Tibial artery (tissue), 4 donors: ENCODE data around the gene CCDC27.

Experiments used
- DNase-seq, 2 donors: peaks; one replicate each; pipeline ENCODE4 v3.0.0-alpha.2; 2019
- H3K27ac ChIP-seq, 2 donors: fragments of 200-600 bp; sonication (generic) in 1 of 2; 1 replicate in 1 of 2; 2 replicates in 1 of 2; pipeline ENCODE4 v1.5.1; 2018 to 2019; ENCODE audit warnings: mild to moderate bottlenecking in 1 of 2
- H3K27me3 ChIP-seq, 2 donors: fragments of 200-600 bp; sonication (generic) in 1 of 2; one replicate each; pipeline versions ENCODE4 v1.5.1 to v1.6.0; 2016 to 2019
- H3K36me3 ChIP-seq, 3 donors: fragments of 200-600 bp; sonication (generic) in 2 of 3; one replicate each; pipeline ENCODE4 v1.5.1; 2016 to 2019; ENCODE audit warnings: mild to moderate bottlenecking in 2 of 3
- H3K4me1 ChIP-seq, 4 donors: fragments of 200-600 bp; sonication (generic) in 2 of 4; 1 replicate in 3 of 4; 2 replicates in 1 of 4; pipeline ENCODE4 v1.5.1; 2016 to 2019
- H3K4me3 ChIP-seq, 2 donors: fragments of 200-600 bp; sonication (generic) in 1 of 2; 1 replicate in 1 of 2; 2 replicates in 1 of 2; pipeline ENCODE4 v1.5.1; 2018 to 2019; ENCODE audit warnings: mild to moderate bottlenecking in 2 of 2
- H3K9me3 ChIP-seq, 3 donors: fragments of 200-600 bp; sonication (generic) in 1 of 3; one replicate each; pipeline ENCODE4 v1.5.1; 2016 to 2019
- CTCF ChIP-seq, 2 experiments: fragments of 200-600 bp in 1 of 2; fragments of 450-650 bp in 1 of 2; IDR thresholded peaks; one replicate each; pipeline ENCODE4 v1.5.1; 2017 to 2019; ENCODE audit warnings: antibody characterized with exemption in 2 of 2, mild to moderate bottlenecking in 1 of 2, moderate library complexity in 1 of 2
- intact Hi-C: fragments of 100-400 bp; cut with DNase I; formaldehyde crosslinking; loops from one replicate; pipeline ENCODE4 v1.15.0; 2023; ENCODE audit warnings: low total_unique reads

The CCDC27 gene

GRCh38 chr1:3735688-3736087 lies 16.6 kb upstream of the CCDC27 start:
- no peak for DNase-seq
- intact Hi-C loops = no loop called here
- H3K27ac ChIP-seq = no peak overlapping the region

GRCh38 chr1:3736131-3736561 lies 16.1 kb upstream of the CCDC27 start:
- peaks cover 31 to 68% (median 54%) of the 10 kb centered on the region in 3 donors for H3K36me3 ChIP-seq
- no peak overlapping the region for H3K27ac ChIP-seq
- no peaks in the 10 kb centered on the region for H3K9me3 ChIP-seq
- intact Hi-C loops = no loop called here
- no peak for TF ChIP-seq CTCF (IDR thresholded peaks at IDR 0.05)
- no peak overlapping the region for H3K4me3 ChIP-seq
- peaks cover 0 to 5% (median 2%) of the 10 kb centered on the region in 4 donors for H3K4me1 ChIP-seq
- DNase-seq = no peak
- peaks cover 0 to 21% of the 10 kb centered on the region in 2 donors for H3K27me3 ChIP-seq

More at GRCh38 chr1:3735688-3736087, 16.6 kb upstream of the CCDC27 start:
- Histone ChIP-seq H3K4me3 (no peak overlapping the region), H3K9me3 (no peaks in the 10 kb centered on the region), H3K27me3 (peaks cover 0 to 26% of the 10 kb centered on the region in 2 donors), H3K4me1 (peaks cover 0 to 5% (median 2%) of the 10 kb centered on the region in 4 donors), H3K36me3 (peaks cover 30 to 64% (median 51%) of the 10 kb centered on the region in 3 donors)
- TF ChIP-seq CTCF (IDR thresholded peaks at IDR 0.05) = no peak

GRCh38 chr1:3736708-3737107 lies 15.5 kb upstream of the CCDC27 start:
- no peak overlapping the region for H3K4me3 ChIP-seq
- peaks cover 32 to 74% (median 60%) of the 10 kb centered on the region in 3 donors for H3K36me3 ChIP-seq
- no peak for DNase-seq
- peaks cover 0 to 17% of the 10 kb centered on the region in 2 donors for H3K27me3 ChIP-seq
- H3K4me1 ChIP-seq = peaks cover 0 to 1% (median 0%) of the 10 kb centered on the region in 4 donors
- no peak for TF ChIP-seq CTCF (IDR thresholded peaks at IDR 0.05)
- H3K27ac ChIP-seq = no peak overlapping the region
- intact Hi-C loops = no loop called here
- no peaks in the 10 kb centered on the region for H3K9me3 ChIP-seq

- no peaks in the 10 kb centered on the region for H3K4me1 ChIP-seq
- intact Hi-C loops = no loop called here
- no peak for TF ChIP-seq CTCF (IDR thresholded peaks at IDR 0.05)
- H3K27ac ChIP-seq = no peak overlapping the region
- no peak for DNase-seq
- no peaks in the 10 kb centered on the region for H3K9me3 ChIP-seq
- no peak overlapping the region for H3K4me3 ChIP-seq
- H3K27me3 ChIP-seq = no peaks in the 10 kb centered on the region
- peaks cover 40 to 96% (median 76%) of the 10 kb centered on the region in 3 donors for H3K36me3 ChIP-seq
Measured at GRCh38 chr1:3738943-3739342, 13.3 kb upstream of the CCDC27 start.

GRCh38 chr1:3740042-3740441 lies 12.2 kb upstream of the CCDC27 start:
- Histone ChIP-seq H3K4me3 (no peak overlapping the region), H3K4me1 (peaks cover 0 to 5% (median 0%) of the 10 kb centered on the region in 4 donors), H3K36me3 (peaks cover 40 to 99% (median 71%) of the 10 kb centered on the region in 3 donors), H3K27me3 (no peaks in the 10 kb centered on the region), H3K9me3 (no peaks in the 10 kb centered on the region), H3K27ac (no peak overlapping the region)
- intact Hi-C loops = loop anchor here (10.0 kb wide), 1 partner anchor 65 kb away; no protein-coding TSS in a partner anchor
- TF ChIP-seq CTCF (IDR thresholded peaks at IDR 0.05) = no peak
- DNase-seq = no peak
